GM19099 (cell line): ENCODE measurements around the gene PDCD1LG2.

ENCODE experiments used
- POLR2A ChIP-seq: IDR thresholded peaks from 3 replicates; pipeline ENCODE4 v1.6.1; 2011; ENCODE audit warnings: low read depth; ENCODE audit not compliant: insufficient read length; ENCODE audit errors: extremely low read depth

Gene PDCD1LG2

DNA sequence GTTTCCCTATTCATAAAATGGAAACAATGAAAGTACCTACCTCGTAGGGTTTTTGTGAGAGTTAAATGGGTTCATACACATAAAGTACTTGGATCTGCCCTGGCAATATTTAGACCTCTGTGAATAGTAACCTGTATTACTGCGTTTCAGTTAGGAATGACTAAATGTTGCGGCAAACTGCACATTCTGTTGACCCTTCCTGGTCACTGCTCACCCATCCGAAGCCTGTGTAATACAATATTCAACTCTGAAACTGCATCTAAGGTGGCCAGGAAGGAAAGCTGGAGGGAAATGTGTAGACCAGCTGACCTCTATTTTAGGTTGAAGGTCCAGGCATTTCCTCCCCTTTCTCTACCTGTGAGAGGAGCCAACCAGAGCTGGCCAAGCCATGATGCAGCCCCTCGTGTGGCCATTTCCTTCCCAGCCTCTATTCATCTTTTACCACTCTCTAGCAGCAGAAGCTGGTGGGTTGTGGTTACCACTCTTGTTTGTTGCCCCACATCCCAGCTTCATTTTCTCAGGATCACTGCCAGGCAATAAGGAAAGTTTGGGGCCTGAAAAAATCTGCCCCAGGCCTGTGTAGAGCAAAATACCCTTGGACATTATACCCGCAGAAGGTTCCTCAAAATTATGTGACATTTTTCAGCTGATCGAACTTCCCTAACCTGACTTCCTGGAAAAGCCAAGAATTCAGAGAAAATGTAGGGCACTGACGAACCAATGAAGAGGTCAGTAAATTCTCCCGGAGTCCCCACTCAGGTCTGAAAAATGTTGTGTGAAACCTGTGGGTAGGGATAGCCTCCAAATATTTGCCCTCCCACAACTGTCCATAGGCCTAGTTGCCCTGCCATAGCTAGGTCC is 20.5 kb upstream of the PDCD1LG2 start:
- no peak for TF ChIP-seq POLR2A

- TF ChIP-seq POLR2A = peak; percentile 18
These were observed 17.2 kb upstream of the PDCD1LG2 start for GRCh38 chr9:5492965-5493678.

DNA sequence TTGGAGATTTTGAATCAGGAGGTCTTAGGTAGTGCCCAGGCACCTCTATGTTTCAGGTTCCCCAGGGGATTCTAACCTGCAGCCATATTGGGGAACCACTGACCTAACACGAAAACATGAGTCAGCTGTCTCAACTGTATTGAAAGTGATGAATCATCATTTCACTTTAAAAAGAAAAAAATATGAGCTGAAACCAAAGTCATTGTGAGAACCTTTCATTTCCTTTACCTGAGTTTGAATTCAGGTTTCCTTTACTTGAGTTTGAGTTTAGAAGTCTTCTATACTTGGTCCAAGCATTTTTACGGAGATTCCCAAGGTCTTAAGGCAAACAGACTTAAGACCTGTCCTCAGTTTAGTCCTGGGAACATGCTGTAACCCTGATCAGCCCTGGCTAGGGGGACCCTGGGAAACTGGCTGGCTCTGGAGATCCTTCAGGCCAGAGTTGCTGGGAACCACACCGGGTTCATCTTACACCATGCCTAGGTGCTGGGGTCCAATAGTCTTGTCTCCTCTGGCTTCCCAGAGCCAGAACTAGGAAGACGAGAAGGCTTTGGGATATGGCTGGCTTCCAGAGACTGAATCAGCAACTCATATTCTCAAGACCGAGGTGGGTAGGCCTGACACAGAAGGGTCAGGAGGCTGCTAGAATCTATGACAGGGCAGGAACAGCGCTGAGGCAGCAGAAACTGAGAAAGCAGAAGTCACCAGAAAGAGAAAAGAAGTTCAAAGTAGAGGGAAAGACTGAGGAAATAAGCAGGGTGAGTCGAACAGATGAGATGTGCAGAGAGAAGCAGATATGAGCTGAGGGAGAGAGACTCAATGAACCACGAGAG is 16.4 kb upstream of the PDCD1LG2 start:
- TF ChIP-seq POLR2A = peak; percentile 43

DNA sequence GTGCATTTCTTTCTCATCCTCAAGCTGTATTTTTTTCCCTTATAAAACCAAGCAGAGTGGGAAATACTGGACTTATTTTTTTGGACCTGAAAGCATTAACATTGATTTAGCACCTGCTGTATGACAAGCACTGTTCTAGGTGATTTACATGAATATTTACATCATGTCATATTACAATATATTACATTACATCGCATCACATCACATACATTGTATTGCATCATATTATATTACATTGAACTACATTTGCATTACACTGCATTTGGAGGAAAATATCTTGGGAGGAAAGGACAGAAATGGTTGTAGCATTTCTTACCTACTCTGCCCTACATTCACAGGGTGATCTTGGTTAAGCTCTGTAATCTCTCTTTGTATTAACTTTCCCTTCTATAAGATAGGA is 11.2 kb upstream of the PDCD1LG2 start:
- TF ChIP-seq POLR2A = no peak

DNA sequence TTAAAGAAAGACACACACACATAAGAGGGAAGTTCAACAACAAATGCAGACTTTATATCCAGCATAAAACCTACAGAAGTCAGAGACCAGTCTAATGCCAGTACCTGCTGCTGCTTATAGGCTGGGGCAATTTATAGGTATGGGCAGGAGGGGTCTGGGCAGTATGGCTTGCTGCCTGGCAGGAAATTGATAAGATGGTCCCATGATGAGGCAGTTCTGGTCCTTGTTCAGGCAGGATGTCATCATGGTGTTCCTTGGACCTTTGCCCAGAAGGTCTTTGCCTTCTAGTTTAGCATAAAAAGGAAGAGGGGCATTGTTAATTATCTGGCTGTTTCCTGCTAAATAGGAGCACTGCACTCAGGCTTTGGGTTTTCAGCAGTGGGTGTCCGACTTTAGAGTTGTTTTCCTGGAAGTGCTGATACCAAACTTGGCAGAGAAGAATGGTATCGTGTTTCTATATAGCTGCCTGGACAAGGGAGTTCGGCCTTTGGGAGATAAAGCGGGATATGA is 10.4 kb upstream of the PDCD1LG2 start:
- no peak for TF ChIP-seq POLR2A

DNA sequence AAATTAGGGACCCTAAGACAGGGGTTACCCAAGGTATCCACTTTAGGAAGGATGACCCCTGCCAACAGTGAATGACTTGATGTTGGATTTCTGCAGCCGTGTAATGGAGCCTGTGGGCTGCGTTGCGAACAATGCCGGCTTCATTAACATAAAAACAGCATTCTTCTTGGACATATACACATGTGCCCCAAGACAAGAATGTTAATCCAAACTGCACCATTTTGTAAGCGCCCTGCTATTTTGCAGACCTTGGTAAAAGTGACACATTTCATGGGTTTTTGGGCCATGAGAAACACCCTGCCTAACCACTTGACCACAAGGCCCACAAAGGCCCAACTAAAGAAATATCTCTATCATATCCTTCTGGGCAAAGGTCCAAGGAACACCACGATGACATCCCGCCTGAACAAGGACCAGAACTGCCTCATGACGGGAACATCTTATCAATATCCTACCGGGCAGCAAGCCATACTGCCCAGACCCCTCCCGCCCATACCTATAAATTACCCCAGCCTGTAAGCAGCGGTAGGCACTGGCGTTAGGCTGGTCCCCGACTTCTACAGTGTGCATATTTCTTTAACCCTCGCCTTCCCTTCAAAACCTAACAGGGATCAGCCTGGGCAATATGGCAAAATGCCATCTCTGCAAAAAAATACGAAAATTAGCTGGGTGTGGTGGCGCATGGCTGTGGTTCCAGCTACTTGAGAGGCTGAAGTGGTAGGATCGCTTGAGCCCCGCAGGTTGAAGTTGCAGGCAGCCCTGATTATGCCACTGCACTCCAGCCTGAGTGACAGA is 9.7 kb upstream of the PDCD1LG2 start:
- no peak for TF ChIP-seq POLR2A

- no peak for TF ChIP-seq POLR2A
These were observed 7.8 kb upstream of the PDCD1LG2 start for GRCh38 chr9:5502553-5502952.

DNA sequence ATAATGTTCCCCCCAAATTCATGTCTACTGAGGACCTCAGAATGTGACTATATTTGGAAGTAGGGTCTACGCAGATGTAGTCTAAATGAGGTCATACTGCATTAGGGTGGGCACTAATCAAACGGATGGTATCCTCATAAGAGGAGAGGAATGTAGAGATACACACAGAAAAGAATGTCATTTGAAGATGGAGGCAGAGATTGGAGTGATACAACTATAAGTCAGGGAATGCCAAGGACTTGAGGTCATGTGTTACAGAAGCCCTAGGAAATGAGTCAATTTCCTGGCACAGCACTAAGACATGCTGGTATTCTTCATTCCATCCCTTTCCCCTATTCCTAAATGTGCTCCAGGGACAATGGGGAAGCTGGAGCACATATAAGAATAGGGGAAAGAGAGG is 758 bp upstream of the PDCD1LG2 start:
- TF ChIP-seq POLR2A = no peak

GRCh38 chr9:5510989-5511388 is 658 bp downstream of the PDCD1LG2 start:
- TF ChIP-seq POLR2A = no peak

DNA sequence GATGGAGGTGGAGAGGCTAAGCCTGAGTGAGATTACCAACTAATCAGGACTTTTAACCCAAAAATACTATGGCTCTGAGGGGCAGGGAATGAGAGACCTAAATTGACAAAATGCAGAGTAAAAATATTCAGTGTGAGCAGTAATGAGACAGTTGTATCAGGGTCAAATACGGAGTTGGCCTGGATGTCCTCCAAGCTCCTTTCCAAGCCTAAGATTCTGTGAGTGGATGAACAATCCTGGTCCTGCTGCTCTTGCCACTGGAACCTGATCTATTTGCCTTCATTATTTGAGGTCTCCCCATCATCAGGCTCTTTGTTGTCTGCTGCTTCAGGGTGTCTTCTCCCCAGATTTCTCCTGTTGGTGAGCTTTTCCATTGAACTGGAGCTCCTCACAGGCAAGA is 1.1 kb downstream of the PDCD1LG2 start:
- peak; percentile 11 for TF ChIP-seq POLR2A

GRCh38 chr9:5511935-5512580 is 1.7 kb downstream of the PDCD1LG2 start:
- TF ChIP-seq POLR2A = peak; percentile 37

GRCh38 chr9:5512658-5513452 is 2.5 kb downstream of the PDCD1LG2 start:
- TF ChIP-seq POLR2A = no peak
